Measurements from ENCODE around the gene KCTD7. TPM values are rescaled to one million over a fixed set of nuclear protein-coding genes. Genes with fewer than 3 reads are reported as not detected.
A peak's percentile ranks its signal among the peaks of the same experiment; 100 is the strongest.

KCTD7 gene
- total and polyA plus RNA-seq, 2 of the 13 experiments (the other 11 are each of a cell fraction or from before 2014, with no cell fraction given), result 7.3 to 13.5 TPM

- TF ChIP-seq, protein P1, sequence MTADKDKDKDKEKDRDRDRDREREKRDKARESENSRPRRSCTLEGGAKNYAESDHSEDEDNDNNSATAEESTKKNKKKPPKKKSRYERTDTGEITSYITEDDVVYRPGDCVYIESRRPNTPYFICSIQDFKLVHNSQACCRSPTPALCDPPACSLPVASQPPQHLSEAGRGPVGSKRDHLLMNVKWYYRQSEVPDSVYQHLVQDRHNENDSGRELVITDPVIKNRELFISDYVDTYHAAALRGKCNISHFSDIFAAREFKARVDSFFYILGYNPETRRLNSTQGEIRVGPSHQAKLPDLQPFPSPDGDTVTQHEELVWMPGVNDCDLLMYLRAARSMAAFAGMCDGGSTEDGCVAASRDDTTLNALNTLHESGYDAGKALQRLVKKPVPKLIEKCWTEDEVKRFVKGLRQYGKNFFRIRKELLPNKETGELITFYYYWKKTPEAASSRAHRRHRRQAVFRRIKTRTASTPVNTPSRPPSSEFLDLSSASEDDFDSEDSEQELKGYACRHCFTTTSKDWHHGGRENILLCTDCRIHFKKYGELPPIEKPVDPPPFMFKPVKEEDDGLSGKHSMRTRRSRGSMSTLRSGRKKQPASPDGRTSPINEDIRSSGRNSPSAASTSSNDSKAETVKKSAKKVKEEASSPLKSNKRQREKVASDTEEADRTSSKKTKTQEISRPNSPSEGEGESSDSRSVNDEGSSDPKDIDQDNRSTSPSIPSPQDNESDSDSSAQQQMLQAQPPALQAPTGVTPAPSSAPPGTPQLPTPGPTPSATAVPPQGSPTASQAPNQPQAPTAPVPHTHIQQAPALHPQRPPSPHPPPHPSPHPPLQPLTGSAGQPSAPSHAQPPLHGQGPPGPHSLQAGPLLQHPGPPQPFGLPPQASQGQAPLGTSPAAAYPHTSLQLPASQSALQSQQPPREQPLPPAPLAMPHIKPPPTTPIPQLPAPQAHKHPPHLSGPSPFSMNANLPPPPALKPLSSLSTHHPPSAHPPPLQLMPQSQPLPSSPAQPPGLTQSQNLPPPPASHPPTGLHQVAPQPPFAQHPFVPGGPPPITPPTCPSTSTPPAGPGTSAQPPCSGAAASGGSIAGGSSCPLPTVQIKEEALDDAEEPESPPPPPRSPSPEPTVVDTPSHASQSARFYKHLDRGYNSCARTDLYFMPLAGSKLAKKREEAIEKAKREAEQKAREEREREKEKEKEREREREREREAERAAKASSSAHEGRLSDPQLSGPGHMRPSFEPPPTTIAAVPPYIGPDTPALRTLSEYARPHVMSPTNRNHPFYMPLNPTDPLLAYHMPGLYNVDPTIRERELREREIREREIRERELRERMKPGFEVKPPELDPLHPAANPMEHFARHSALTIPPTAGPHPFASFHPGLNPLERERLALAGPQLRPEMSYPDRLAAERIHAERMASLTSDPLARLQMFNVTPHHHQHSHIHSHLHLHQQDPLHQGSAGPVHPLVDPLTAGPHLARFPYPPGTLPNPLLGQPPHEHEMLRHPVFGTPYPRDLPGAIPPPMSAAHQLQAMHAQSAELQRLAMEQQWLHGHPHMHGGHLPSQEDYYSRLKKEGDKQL (CRISPR knock-in tag; IDR thresholded peaks at IDR 0.05; ENCODE audit: low read depth), result no peak
- TF ChIP-seq ZNF263 (CRISPR knock-in tag; IDR thresholded peaks at IDR 0.05) (0 out of 2 replicates have a peak, but pooled peaks have one; percentile 35), ZNF253 (CRISPR knock-in tag; IDR thresholded peaks at IDR 0.05; ENCODE audit: borderline replicate concordance) (no peak), ZNF746 (CRISPR knock-in tag; IDR thresholded peaks at IDR 0.05) (no peak), ZNF468 (CRISPR knock-in tag; IDR thresholded peaks at IDR 0.05) (no peak; the same call in 1 of the 2 replicates), ZNF704 (CRISPR knock-in tag; IDR thresholded peaks at IDR 0.05; ENCODE audit: borderline replicate concordance) (no peak; the same call in 1 of the 2 replicates), SMARCC2 (IDR thresholded peaks at IDR 0.05) (no peak), TEAD3 (CRISPR knock-in tag; optimal IDR thresholded peaks at IDR 0.05; ENCODE audit: borderline replicate concordance) (no peak), ZMAT3 (CRISPR knock-in tag; conservative IDR thresholded peaks at IDR 0.05) (peak; percentile 96), NFIC (IDR thresholded peaks at IDR 0.05; ENCODE audit: low read length) (no peak), KDM3A (CRISPR knock-in tag; IDR thresholded peaks at IDR 0.05; ENCODE audit: low read depth) (no peak), EED (CRISPR knock-in tag; IDR thresholded peaks at IDR 0.05) (peak; percentile 64; the same call in 1 of the 2 replicates), ZNF616 (CRISPR knock-in tag; IDR thresholded peaks at IDR 0.05; ENCODE audit: low read depth) (no peak), ZNF317 (CRISPR knock-in tag; IDR thresholded peaks at IDR 0.05) (no peak), SYNCRIP (IDR thresholded peaks at IDR 0.05; ENCODE audit: insufficient read depth, low read depth, low read length) (no peak), ZNF879 (CRISPR knock-in tag; IDR thresholded peaks at IDR 0.05) (peak; percentile 73; the same call in 1 of the 2 replicates), GTF2F1 (IDR thresholded peaks at IDR 0.05; ENCODE audit: low read length) (peak; percentile 56; the same call in 1 of the 2 replicates), ZNF841 (CRISPR knock-in tag; IDR thresholded peaks at IDR 0.05; ENCODE audit: borderline replicate concordance) (0 out of 2 replicates have a peak, but pooled peaks have one; percentile 48)
- TF ChIP-seq, protein P2, sequence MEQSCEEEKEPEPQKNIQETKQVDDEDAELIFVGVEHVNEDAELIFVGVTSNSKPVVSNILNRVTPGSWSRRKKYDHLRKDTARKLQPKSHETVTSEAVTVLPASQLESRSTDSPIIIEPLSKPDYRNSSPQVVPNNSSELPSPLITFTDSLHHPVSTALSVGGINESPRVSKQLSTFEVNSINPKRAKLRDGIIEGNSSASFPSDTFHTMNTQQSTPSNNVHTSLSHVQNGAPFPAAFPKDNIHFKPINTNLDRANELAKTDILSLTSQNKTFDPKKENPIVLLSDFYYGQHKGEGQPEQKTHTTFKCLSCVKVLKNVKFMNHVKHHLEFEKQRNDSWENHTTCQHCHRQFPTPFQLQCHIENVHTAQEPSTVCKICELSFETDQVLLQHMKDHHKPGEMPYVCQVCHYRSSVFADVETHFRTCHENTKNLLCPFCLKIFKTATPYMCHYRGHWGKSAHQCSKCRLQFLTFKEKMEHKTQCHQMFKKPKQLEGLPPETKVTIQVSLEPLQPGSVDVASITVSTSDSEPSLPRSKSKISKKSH (CRISPR knock-in tag; IDR thresholded peaks at IDR 0.05; ENCODE audit: borderline replicate concordance), result no peak; the same call in 1 of the 2 replicates
- TF ChIP-seq, protein P3, sequence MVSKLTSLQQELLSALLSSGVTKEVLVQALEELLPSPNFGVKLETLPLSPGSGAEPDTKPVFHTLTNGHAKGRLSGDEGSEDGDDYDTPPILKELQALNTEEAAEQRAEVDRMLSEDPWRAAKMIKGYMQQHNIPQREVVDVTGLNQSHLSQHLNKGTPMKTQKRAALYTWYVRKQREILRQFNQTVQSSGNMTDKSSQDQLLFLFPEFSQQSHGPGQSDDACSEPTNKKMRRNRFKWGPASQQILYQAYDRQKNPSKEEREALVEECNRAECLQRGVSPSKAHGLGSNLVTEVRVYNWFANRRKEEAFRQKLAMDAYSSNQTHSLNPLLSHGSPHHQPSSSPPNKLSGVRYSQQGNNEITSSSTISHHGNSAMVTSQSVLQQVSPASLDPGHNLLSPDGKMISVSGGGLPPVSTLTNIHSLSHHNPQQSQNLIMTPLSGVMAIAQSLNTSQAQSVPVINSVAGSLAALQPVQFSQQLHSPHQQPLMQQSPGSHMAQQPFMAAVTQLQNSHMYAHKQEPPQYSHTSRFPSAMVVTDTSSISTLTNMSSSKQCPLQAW (CRISPR knock-in tag; IDR thresholded peaks at IDR 0.05), result peak; percentile 79; the same call in 1 of the 2 replicates
Observed at GRCh38 chr7:66681491-66682349, 53.0 kb downstream of the KCTD7 start (continued).

Measured in HepG2 (cell line).